ENCODE results near the gene IPO4. TPM values are rescaled to one million over a fixed set of nuclear protein-coding genes. Genes with fewer than 3 reads are reported as not detected.
"Not testable (repeated sequence)": the region's sequence is repeated elsewhere in the genome, so short reads cannot be mapped to it uniquely, and the experiment has no call there.

Gene IPO4
- total RNA-seq, 2 experiments from 2014 or later = 36.6 to 37.9 TPM

DNA sequence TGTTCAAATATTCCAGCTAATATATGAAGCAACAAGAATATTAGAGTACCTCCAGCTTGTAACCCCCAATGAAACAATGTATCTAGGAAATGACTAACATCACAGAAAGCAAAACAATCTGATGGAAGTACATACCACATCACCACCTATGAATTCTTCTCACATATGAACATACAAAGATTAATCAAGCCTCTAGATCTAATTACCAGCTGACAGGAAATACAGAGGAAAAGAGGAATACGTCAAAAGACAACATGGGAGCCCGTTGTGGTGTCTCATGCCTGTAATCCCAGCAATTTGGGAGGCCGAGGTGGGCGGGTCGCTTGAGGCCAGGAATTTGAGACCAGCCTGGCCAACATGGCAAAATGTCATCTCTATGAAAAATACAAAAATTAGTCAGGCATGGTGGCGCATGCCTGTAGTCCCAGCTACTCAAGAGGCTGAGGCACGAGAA lies 36.0 kb upstream of the IPO4 start:
- H3K9me3 ChIP-seq (ENCODE audit: control insufficient read depth in 1 of 2, insufficient read depth in 1 of 2, low read length in 2 of 2) = no peaks in the 10 kb centered on the region
- intact Hi-C loops (cut with DNase I, micrococcal nuclease) = no loop called here
- Mint-ChIP-seq H3K4me3 (no peak overlapping the region), H3K27ac (peak overlapping the region; percentile 5), H3K27me3 (no peaks in the 10 kb centered on the region), H3K36me3 (ENCODE audit: low read depth) (peaks cover 28% of the 10 kb centered on the region), H3K9me3 (no peaks in the 10 kb centered on the region), H3K4me1 (ENCODE audit: low read depth) (peaks cover 19% of the 10 kb centered on the region)
- H3K4me3 ChIP-seq (ENCODE audit: low read length) = no peak overlapping the region
- CTCF ChIA-PET = no interaction called here
- peak in 1 of 14 experiments; percentile 7 for DNase-seq
- peaks cover 17% of the 10 kb centered on the region for H3K36me3 ChIP-seq (ENCODE audit: insufficient read depth, low read length)
- H3K27ac ChIP-seq (ENCODE audit: low read depth in 1 of 2, low read length in 2 of 2) = no peak overlapping the region
- TF ChIP-seq, protein P1, sequence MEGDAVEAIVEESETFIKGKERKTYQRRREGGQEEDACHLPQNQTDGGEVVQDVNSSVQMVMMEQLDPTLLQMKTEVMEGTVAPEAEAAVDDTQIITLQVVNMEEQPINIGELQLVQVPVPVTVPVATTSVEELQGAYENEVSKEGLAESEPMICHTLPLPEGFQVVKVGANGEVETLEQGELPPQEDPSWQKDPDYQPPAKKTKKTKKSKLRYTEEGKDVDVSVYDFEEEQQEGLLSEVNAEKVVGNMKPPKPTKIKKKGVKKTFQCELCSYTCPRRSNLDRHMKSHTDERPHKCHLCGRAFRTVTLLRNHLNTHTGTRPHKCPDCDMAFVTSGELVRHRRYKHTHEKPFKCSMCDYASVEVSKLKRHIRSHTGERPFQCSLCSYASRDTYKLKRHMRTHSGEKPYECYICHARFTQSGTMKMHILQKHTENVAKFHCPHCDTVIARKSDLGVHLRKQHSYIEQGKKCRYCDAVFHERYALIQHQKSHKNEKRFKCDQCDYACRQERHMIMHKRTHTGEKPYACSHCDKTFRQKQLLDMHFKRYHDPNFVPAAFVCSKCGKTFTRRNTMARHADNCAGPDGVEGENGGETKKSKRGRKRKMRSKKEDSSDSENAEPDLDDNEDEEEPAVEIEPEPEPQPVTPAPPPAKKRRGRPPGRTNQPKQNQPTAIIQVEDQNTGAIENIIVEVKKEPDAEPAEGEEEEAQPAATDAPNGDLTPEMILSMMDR (IDR thresholded peaks at IDR 0.05) = no peak
- no peak for ATAC-seq (ENCODE audit: poor library complexity)
- no peaks in the 10 kb centered on the region for H3K4me1 ChIP-seq (ENCODE audit: insufficient read depth, low read length)
- POLR2A ChIA-PET = interaction anchor here (1.1 to 2.0 kb wide), 3 partner anchors 11 to 29 kb away, joined by 4 to 8 read pairs (median 5); partner anchors contain the start of genes CHMP4A, TINF2 and TM9SF1
- no peaks in the 10 kb centered on the region for H3K27me3 ChIP-seq (ENCODE audit: control insufficient read depth in 1 of 2, insufficient read depth in 2 of 2, low read length in 2 of 2)

DNA sequence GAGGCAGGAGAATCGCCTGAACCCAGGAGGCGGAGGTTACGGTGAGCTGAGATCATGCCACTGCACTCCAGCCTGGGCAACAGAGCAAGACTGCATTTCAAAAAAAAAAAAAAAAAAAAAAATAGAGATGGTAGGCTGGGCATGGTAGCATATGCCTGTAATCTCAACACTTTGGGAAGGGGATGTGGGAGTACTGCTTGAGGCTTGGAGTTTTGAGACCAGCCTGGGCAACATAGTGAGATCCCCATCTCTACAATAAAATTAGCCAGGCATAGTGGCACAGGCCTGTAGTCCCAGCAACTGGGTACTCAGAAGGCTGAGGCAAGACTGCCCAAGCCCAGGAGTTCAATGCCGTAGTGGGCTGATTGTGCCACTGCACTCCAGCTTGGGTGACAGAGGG lies 34.4 kb upstream of the IPO4 start:
- Mint-ChIP-seq H3K36me3 (ENCODE audit: low read depth) (peaks cover 24% of the 10 kb centered on the region), H3K4me1 (ENCODE audit: low read depth) (peaks cover 14% of the 10 kb centered on the region)
- DNase-seq = peak in 1 of 14 experiments; percentile 2
- H3K4me1 ChIP-seq (ENCODE audit: insufficient read depth, low read length); H3K4me3 ChIP-seq (ENCODE audit: low read length); H3K27ac ChIP-seq (ENCODE audit: low read depth in 1 of 2, low read length in 2 of 2); H3K27me3 Mint-ChIP-seq; H3K27me3 ChIP-seq (ENCODE audit: control insufficient read depth in 1 of 2, insufficient read depth in 2 of 2, low read length in 2 of 2); ATAC-seq (ENCODE audit: poor library complexity); H3K27ac Mint-ChIP-seq; H3K9me3 ChIP-seq (ENCODE audit: control insufficient read depth in 1 of 2, insufficient read depth in 1 of 2, low read length in 2 of 2); H3K9me3 Mint-ChIP-seq; H3K4me3 Mint-ChIP-seq; intact Hi-C loops (cut with DNase I, micrococcal nuclease): not testable (repeated sequence)
- H3K36me3 ChIP-seq (ENCODE audit: insufficient read depth, low read length) = peaks cover 10% of the 10 kb centered on the region
- POLR2A ChIA-PET = interaction anchor here (1.0 to 2.0 kb wide), 2 partner anchors 10 to 19 kb away, joined by 3 to 5 read pairs; partner anchors contain the start of genes CHMP4A and TINF2
- CTCF ChIA-PET = interaction anchor here (1.2 kb wide), 1 partner anchor 74 kb away, joined by 3 read pairs; no protein-coding TSS in a partner anchor

DNA sequence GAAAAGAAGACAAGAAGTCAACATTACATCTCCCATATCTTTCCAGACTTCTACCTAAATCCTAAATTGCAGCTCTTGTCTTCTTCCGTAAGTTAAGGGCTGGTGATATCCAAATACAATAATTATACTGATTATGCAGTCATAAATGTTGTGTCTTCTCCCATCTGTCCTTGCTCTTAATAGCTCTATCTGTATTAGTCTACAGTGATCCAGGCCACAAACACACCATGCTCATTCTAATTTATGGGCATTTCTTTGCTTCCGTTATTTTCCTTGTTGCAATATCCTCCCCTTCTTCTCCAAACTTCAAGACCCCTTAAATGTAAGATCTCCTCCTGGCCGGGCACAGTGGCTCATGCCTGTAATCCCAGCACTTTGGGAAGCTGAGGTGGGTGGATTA lies 30.9 kb upstream of the IPO4 start:
- no peaks in the 10 kb centered on the region for H3K9me3 ChIP-seq (ENCODE audit: control insufficient read depth in 1 of 2, insufficient read depth in 1 of 2, low read length in 2 of 2)
- H3K4me1 Mint-ChIP-seq (ENCODE audit: low read depth) = peaks cover 17% of the 10 kb centered on the region
- H3K4me3 ChIP-seq (ENCODE audit: low read length) = no peak overlapping the region
- CTCF ChIA-PET = interaction anchor here (0.7 to 2.9 kb wide), 3 partner anchors 8 to 87 kb away, joined by 3 to 12 read pairs (median 5); partner anchors contain the start of gene TINF2
- H3K4me3 Mint-ChIP-seq = no peak overlapping the region
- peaks cover 9% of the 10 kb centered on the region for H3K36me3 ChIP-seq (ENCODE audit: insufficient read depth, low read length)
- POLR2A ChIA-PET = interaction anchor here (0.7 to 2.0 kb wide), 3 partner anchors 11 to 55 kb away, joined by 3 to 11 read pairs (median 5); partner anchors contain the start of gene TINF2
- H3K27ac ChIP-seq (ENCODE audit: low read depth in 1 of 2, low read length in 2 of 2) = no peak overlapping the region
- DNase-seq = no peak
- intact Hi-C loops (cut with DNase I, micrococcal nuclease) = loop anchor here in 1 of 2 experiments (5.0 kb wide), 1 partner anchor 213 kb away; no protein-coding TSS in a partner anchor
- H3K4me1 ChIP-seq (ENCODE audit: insufficient read depth, low read length) = peaks cover 17% of the 10 kb centered on the region
- TF ChIP-seq, protein P1 (IDR thresholded peaks at IDR 0.05) = no peak
- no peaks in the 10 kb centered on the region for H3K27me3 ChIP-seq (ENCODE audit: control insufficient read depth in 1 of 2, insufficient read depth in 2 of 2, low read length in 2 of 2)
- peaks cover 13% of the 10 kb centered on the region for H3K36me3 Mint-ChIP-seq (ENCODE audit: low read depth)
- no peak overlapping the region for H3K27ac Mint-ChIP-seq
- no peaks in the 10 kb centered on the region for H3K27me3 Mint-ChIP-seq
- no peaks in the 10 kb centered on the region for H3K9me3 Mint-ChIP-seq
- no peak for ATAC-seq (ENCODE audit: poor library complexity)
